Activated CD4-positive, alpha-beta T cell treated with anti-CD3 and anti-CD28 coated beads for 36 hours (primary cell): ENCODE results near the gene PHLPP1. TPM values are rescaled to one million over a fixed set of nuclear protein-coding genes. Genes with fewer than 3 reads are reported as not detected.
"Not testable (repeated sequence)": the region's sequence is repeated elsewhere in the genome, so short reads cannot be mapped to it uniquely, and the experiment has no call there.

Source experiments
- ATAC-seq: fragments of 200-7000 bp; cut with Tn5 transposase; one replicate; pipeline ENCODE4 v1.10.0; 2021; ENCODE audit warnings: mild to moderate bottlenecking, moderate library complexity
- CTCF ChIA-PET: fragments of 350-600 bp; sonication (Branson Sonifier 250); formaldehyde crosslinking; loops from one replicate; lab custom pipeline; 2021; ENCODE audit warnings: antibody characterized with exemption; lab: Charles Lee
- POLR2A ChIA-PET: fragments of 350-600 bp; sonication (Branson Sonifier 250); formaldehyde crosslinking; loops from one replicate; lab custom pipeline; 2021; ENCODE audit warnings: antibody characterized with exemption, inconsistent platforms; lab: Charles Lee
- DNase-seq: peaks from one replicate; pipeline ENCODE4 v3.0.0-alpha.2; 2020
- H3K27ac Mint-ChIP-seq: one replicate; pipeline ENCODE4 v1.8.0; 2021; ENCODE audit warnings: mixed read lengths
- H3K27me3 Mint-ChIP-seq: one replicate; pipeline ENCODE4 v1.8.0; 2021; ENCODE audit warnings: mixed read lengths
- H3K36me3 Mint-ChIP-seq: one replicate; pipeline ENCODE4 v1.8.0; 2021; ENCODE audit warnings: low read depth, mixed read lengths
- H3K4me1 Mint-ChIP-seq: one replicate; pipeline ENCODE4 v1.8.0; 2021; ENCODE audit warnings: mixed read lengths
- H3K4me3 Mint-ChIP-seq: one replicate; pipeline ENCODE4 v1.8.0; 2021; ENCODE audit warnings: mild to moderate bottlenecking, moderate library complexity, mixed read lengths
- H3K9me3 Mint-ChIP-seq: one replicate; pipeline ENCODE4 v1.8.0; 2021; ENCODE audit warnings: low read depth, mixed read lengths
- intact Hi-C, 2 experiments: fragments of 100-400 bp; cut with DNase I in 1 of 2; cut with micrococcal nuclease in 1 of 2; formaldehyde crosslinking; loops; one replicate each; pipeline versions ENCODE4 v1.14.2 to v1.15.1; 2022 to 2024; cut with DNase I, micrococcal nuclease
- total RNA-seq, 2 experiments: library from RNA; stranded (reverse); gene quantifications; one replicate each; pipeline ENCODE4 v1.2.3, GENCODE V29; 2021

Gene PHLPP1
- total RNA-seq, 2 experiments from 2014 or later = 6.8 to 8.5 TPM

- H3K36me3 Mint-ChIP-seq = no peaks in the 10 kb centered on the region
- H3K27ac Mint-ChIP-seq = no peak overlapping the region
- DNase-seq (no peak), ATAC-seq (no peak)
- CTCF ChIA-PET = interaction anchor here (0.6 kb wide), 1 partner anchor 31 kb away, joined by 3 read pairs; no protein-coding TSS in a partner anchor
- intact Hi-C loops = no loop called here
- peaks cover 8% of the 10 kb centered on the region for H3K9me3 Mint-ChIP-seq
- H3K4me3 Mint-ChIP-seq = no peak overlapping the region
- POLR2A ChIA-PET = no interaction called here
- no peaks in the 10 kb centered on the region for H3K4me1 Mint-ChIP-seq
- peaks cover 2% of the 10 kb centered on the region for H3K27me3 Mint-ChIP-seq
Measured at GRCh38 chr18:62729487-62730386, 14.4 kb downstream of the PHLPP1 start.

- Mint-ChIP-seq H3K27me3 (no peaks in the 10 kb centered on the region), H3K36me3 (no peaks in the 10 kb centered on the region), H3K27ac (no peak overlapping the region), H3K9me3 (peaks cover 8% of the 10 kb centered on the region), H3K4me3 (no peak overlapping the region), H3K4me1 (no peaks in the 10 kb centered on the region)
- POLR2A ChIA-PET = no interaction called here
- DNase-seq (no peak), ATAC-seq (no peak)
- CTCF ChIA-PET = no interaction called here
- intact Hi-C loops = no loop called here
Measured at GRCh38 chr18:62730941-62731340, 15.6 kb downstream of the PHLPP1 start.

GRCh38 chr18:62732617-62733016 is 17.3 kb downstream of the PHLPP1 start:
- POLR2A ChIA-PET = no interaction called here
- CTCF ChIA-PET = interaction anchor here (1.2 kb wide), 1 partner anchor 18 kb away, joined by 4 read pairs; the partner anchor contains the start of gene PHLPP1
- ATAC-seq (no peak), DNase-seq (no peak)
- Mint-ChIP-seq H3K27me3 (no peaks in the 10 kb centered on the region), H3K27ac (no peak overlapping the region), H3K4me3 (no peak overlapping the region), H3K9me3 (peaks cover 8% of the 10 kb centered on the region), H3K4me1 (no peaks in the 10 kb centered on the region), H3K36me3 (no peaks in the 10 kb centered on the region)
- intact Hi-C loops = no loop called here

GRCh38 chr18:62734290-62734689 is 18.9 kb downstream of the PHLPP1 start:
- Mint-ChIP-seq H3K4me3 (no peak overlapping the region), H3K27ac (no peak overlapping the region)
- CTCF ChIA-PET = interaction anchor here (0.6 to 0.7 kb wide), 2 partner anchors 19 to 1023 kb away, joined by 3 read pairs; partner anchors contain the start of gene PHLPP1

GRCh38 chr18:62735387-62735786 is 20.0 kb downstream of the PHLPP1 start:
- no peak overlapping the region for H3K27ac Mint-ChIP-seq
- no peak for ATAC-seq

More at GRCh38 chr18:62734290-62734689, 18.9 kb downstream of the PHLPP1 start:
- peaks cover 8% of the 10 kb centered on the region for H3K9me3 Mint-ChIP-seq
- intact Hi-C loops = no loop called here
- DNase-seq (no peak), ATAC-seq (no peak)
- no peaks in the 10 kb centered on the region for H3K36me3 Mint-ChIP-seq
- POLR2A ChIA-PET = no interaction called here
- H3K4me1 Mint-ChIP-seq = no peaks in the 10 kb centered on the region
- no peaks in the 10 kb centered on the region for H3K27me3 Mint-ChIP-seq

GRCh38 chr18:62736077-62736855 is 20.9 kb downstream of the PHLPP1 start:
- no peak for ATAC-seq

More at GRCh38 chr18:62735387-62735786, 20.0 kb downstream of the PHLPP1 start:
- H3K9me3 Mint-ChIP-seq = peaks cover 8% of the 10 kb centered on the region
- no peak for DNase-seq
- no peaks in the 10 kb centered on the region for H3K36me3 Mint-ChIP-seq
- ChIA-PET POLR2A (no interaction called here), CTCF (no interaction called here)
- H3K27me3 Mint-ChIP-seq = no peaks in the 10 kb centered on the region
- no peak overlapping the region for H3K4me3 Mint-ChIP-seq
- intact Hi-C loops = no loop called here
- no peaks in the 10 kb centered on the region for H3K4me1 Mint-ChIP-seq

GRCh38 chr18:62737241-62737873 is 22.0 kb downstream of the PHLPP1 start:
- DNase-seq (no peak), ATAC-seq (no peak)
- peaks cover 2% of the 10 kb centered on the region for H3K9me3 Mint-ChIP-seq
- no peaks in the 10 kb centered on the region for H3K27me3 Mint-ChIP-seq
- no peaks in the 10 kb centered on the region for H3K36me3 Mint-ChIP-seq
- no peak overlapping the region for H3K4me3 Mint-ChIP-seq
- peaks cover 14% of the 10 kb centered on the region for H3K4me1 Mint-ChIP-seq
- ChIA-PET POLR2A (no interaction called here), CTCF (interaction anchor here (0.6 to 1.0 kb wide), 2 partner anchors 207 to 245 kb away, joined by 3 read pairs; no protein-coding TSS in a partner anchor)
- intact Hi-C loops = no loop called here
- no peak overlapping the region for H3K27ac Mint-ChIP-seq

More at GRCh38 chr18:62736077-62736855, 20.9 kb downstream of the PHLPP1 start:
- Mint-ChIP-seq H3K27ac (no peak overlapping the region), H3K27me3 (no peaks in the 10 kb centered on the region), H3K4me1 (peaks cover 5% of the 10 kb centered on the region), H3K36me3 (no peaks in the 10 kb centered on the region), H3K9me3 (peaks cover 8% of the 10 kb centered on the region), H3K4me3 (no peak overlapping the region)
- no peak for DNase-seq
- ChIA-PET CTCF (interaction anchor here (0.6 to 1.0 kb wide), 3 partner anchors 21 to 246 kb away, joined by 3 read pairs; partner anchors contain the start of gene PHLPP1), POLR2A (no interaction called here)
- intact Hi-C loops = no loop called here

GRCh38 chr18:62738639-62739038 is 23.3 kb downstream of the PHLPP1 start:
- CTCF ChIA-PET = no interaction called here

GRCh38 chr18:62739911-62740310 is 24.6 kb downstream of the PHLPP1 start:
- H3K9me3 Mint-ChIP-seq = no peaks in the 10 kb centered on the region
- intact Hi-C loops = no loop called here
- no peak overlapping the region for H3K4me3 Mint-ChIP-seq
- ChIA-PET CTCF (interaction anchor here (0.6 to 2.8 kb wide), 3 partner anchors 12 to 203 kb away, joined by 3 to 10 read pairs (median 3); no protein-coding TSS in a partner anchor), POLR2A (no interaction called here)
- ATAC-seq (no peak), DNase-seq (no peak)
- H3K27me3 Mint-ChIP-seq = no peaks in the 10 kb centered on the region
- H3K36me3 Mint-ChIP-seq = no peaks in the 10 kb centered on the region
- H3K4me1 Mint-ChIP-seq = peaks cover 14% of the 10 kb centered on the region
- H3K27ac Mint-ChIP-seq = no peak overlapping the region

More at GRCh38 chr18:62738639-62739038, 23.3 kb downstream of the PHLPP1 start:
- Mint-ChIP-seq H3K36me3 (no peaks in the 10 kb centered on the region), H3K4me3 (no peak overlapping the region), H3K9me3 (no peaks in the 10 kb centered on the region), H3K27me3 (no peaks in the 10 kb centered on the region), H3K4me1 (peaks cover 14% of the 10 kb centered on the region), H3K27ac (no peak overlapping the region)
- ATAC-seq (no peak), DNase-seq (no peak)
- POLR2A ChIA-PET = no interaction called here
- intact Hi-C loops = no loop called here

- H3K9me3 Mint-ChIP-seq, H3K27me3 Mint-ChIP-seq, H3K36me3 Mint-ChIP-seq, ATAC-seq, DNase-seq, POLR2A ChIA-PET, H3K27ac Mint-ChIP-seq, H3K4me3 Mint-ChIP-seq: not testable (repeated sequence)
- CTCF ChIA-PET = interaction anchor here (0.7 to 2.8 kb wide), 3 partner anchors 12 to 44 kb away, joined by 3 to 10 read pairs (median 4); no protein-coding TSS in a partner anchor
- intact Hi-C loops = loop anchor here in 1 of 2 experiments (1.0 kb wide), 1 partner anchor 105 kb away; no protein-coding TSS in a partner anchor
- H3K4me1 Mint-ChIP-seq = peaks cover 14% of the 10 kb centered on the region
Measured at GRCh38 chr18:62740650-62741049, 25.3 kb downstream of the PHLPP1 start.
